Measurements from ENCODE around the gene MZT2B. TPM values are rescaled to one million over a fixed set of nuclear protein-coding genes. Genes with fewer than 3 reads are reported as not detected.

The MZT2B gene
- total and polyA plus RNA-seq, 2 experiments from 2014 or later: 70.9 to 233 TPM

GRCh38 chr2:130185896-130186295 is 3.8 kb downstream of the MZT2B start:
- H3K27me3 ChIP-seq (ENCODE audit: insufficient read depth): no peaks in the 10 kb centered on the region
- H3K27me3 Mint-ChIP-seq (ENCODE audit: insufficient read depth, low read depth, poor library complexity): peaks cover 7% of the 10 kb centered on the region
- ATAC-seq (no peak), DNase-seq (ENCODE audit: low spot score) (no peak)
- H2AFZ ChIP-seq: no peak overlapping the region
- no peaks in the 10 kb centered on the region for H3K9me2 ChIP-seq (ENCODE audit: insufficient read depth)
- no peaks in the 10 kb centered on the region for H3F3A ChIP-seq (replicated peaks; ENCODE audit: low read depth)
- H3K27ac Mint-ChIP-seq: no peak overlapping the region
- H3K4me3 Mint-ChIP-seq: no peak overlapping the region
- no peaks in the 10 kb centered on the region for H3K36me3 ChIP-seq (ENCODE audit: insufficient read depth)
- H3K36me3 Mint-ChIP-seq (ENCODE audit: low read depth): peaks cover 5% of the 10 kb centered on the region
- TF ChIP-seq REST (IDR thresholded peaks at IDR 0.05; ENCODE audit: unreplicated experiment) (no peak), CTCF (conservative IDR thresholded peaks at IDR 0.05; ENCODE audit: low read depth in 2 of 2) (no peak), ETS1 (IDR thresholded peaks at IDR 0.05) (no peak), STAT1 (IDR thresholded peaks at IDR 0.05; ENCODE audit: unreplicated experiment) (no peak), ZNF331 (CRISPR knock-in tag; IDR thresholded peaks at IDR 0.05; ENCODE audit: low read depth) (no peak), EZH2 (IDR thresholded peaks at IDR 0.05; ENCODE audit: low read depth, unreplicated experiment) (no peak), NANOG (IDR thresholded peaks at IDR 0.05; ENCODE audit: borderline replicate concordance) (no peak), JUNB (IDR thresholded peaks at IDR 0.05; ENCODE audit: unreplicated experiment) (no peak), EZH2phosphoT487 (IDR thresholded peaks at IDR 0.05; ENCODE audit: unreplicated experiment) (no peak), POLR2AphosphoS5 (IDR thresholded peaks at IDR 0.05; ENCODE audit: low read depth) (no peak), ZNF114 (CRISPR knock-in tag; IDR thresholded peaks at IDR 0.05) (no peak), CREB1 (CRISPR knock-in tag; IDR thresholded peaks at IDR 0.05; ENCODE audit: low read depth) (no peak), ZNF462 (CRISPR knock-in tag; IDR thresholded peaks at IDR 0.05) (no peak)
- no peak overlapping the region for H3K4me2 ChIP-seq
- H3K4me1 Mint-ChIP-seq: peaks cover 10% of the 10 kb centered on the region; the same call in 2 of the 3 replicates
- peaks cover 7% of the 10 kb centered on the region for H3K79me2 ChIP-seq (replicated peaks; ENCODE audit: insufficient read depth)
- H3K4me3 ChIP-seq: no peak overlapping the region
- no peak overlapping the region for H3K27ac ChIP-seq (ENCODE audit: low read depth)
- no peaks in the 10 kb centered on the region for H3K4me1 ChIP-seq (ENCODE audit: insufficient read depth)
- no peaks in the 10 kb centered on the region for H4K20me1 ChIP-seq (replicated peaks; ENCODE audit: insufficient read depth)
- no peaks in the 10 kb centered on the region for H3K9me3 Mint-ChIP-seq

All from GM23338 (cell line).